ENCODE measurements around the gene AKT2. TPM values are rescaled to one million over a fixed set of nuclear protein-coding genes. Genes with fewer than 3 reads are reported as not detected.

AKT2 gene
- polyA plus RNA-seq, 10 donors = 136 to 204 (median 166) TPM

GRCh38 chr19:40274585-40275544 lies 10.3 kb downstream of the AKT2 start:
- DNase-seq = no peak

GRCh38 chr19:40273469-40274360 lies 11.4 kb downstream of the AKT2 start:
- no peak for DNase-seq

GRCh38 chr19:40272261-40272660 lies 12.9 kb downstream of the AKT2 start:
- no peak for DNase-seq

- DNase-seq = no peak
Measured at GRCh38 chr19:40271706-40272105, 13.4 kb downstream of the AKT2 start.

GRCh38 chr19:40270362-40271089 lies 14.6 kb downstream of the AKT2 start:
- DNase-seq = no peak

GRCh38 chr19:40269216-40269940 lies 15.8 kb downstream of the AKT2 start:
- no peak for DNase-seq

- DNase-seq = no peak
Measured at GRCh38 chr19:40267601-40267997, 17.5 kb downstream of the AKT2 start.

- no peak for DNase-seq
Measured at GRCh38 chr19:40266912-40267600, 18.1 kb downstream of the AKT2 start.

GRCh38 chr19:40266119-40266518 lies 19.0 kb downstream of the AKT2 start:
- peak in 2 of 3 donors; percentile 34 to 54 for DNase-seq

- DNase-seq = no peak
Measured at GRCh38 chr19:40265763-40266099, 19.4 kb downstream of the AKT2 start.

GRCh38 chr19:40265055-40265762 lies 19.9 kb downstream of the AKT2 start:
- DNase-seq = no peak

GRCh38 chr19:40264314-40265054 lies 20.7 kb downstream of the AKT2 start:
- no peak for DNase-seq

GRCh38 chr19:40263440-40264313 lies 21.5 kb downstream of the AKT2 start:
- DNase-seq = no peak

- DNase-seq = no peak
Measured at GRCh38 chr19:40262422-40262821, 22.7 kb downstream of the AKT2 start.

- DNase-seq = no peak
Measured at GRCh38 chr19:40261631-40262030, 23.5 kb downstream of the AKT2 start.

GRCh38 chr19:40257096-40257517 lies 28.0 kb downstream of the AKT2 start:
- DNase-seq = no peak

- no peak for DNase-seq
Measured at GRCh38 chr19:40256512-40256911, 28.6 kb downstream of the AKT2 start.

GRCh38 chr19:40255619-40256166 lies 29.5 kb downstream of the AKT2 start:
- DNase-seq = no peak

Data from muscle of back (tissue), 11 donors.